Transverse colon (tissue), 4 donors: ENCODE results near the gene GDPD2.

Source experiments
- POLR2A ChIP-seq: fragments of 450-650 bp; IDR thresholded peaks from one replicate; pipeline ENCODE4 v1.6.1; 2016; ENCODE audit warnings: antibody characterized with exemption, mild to moderate bottlenecking, moderate library complexity
- POLR2AphosphoS5 ChIP-seq, 3 donors: sonication (generic); formaldehyde crosslinking; IDR thresholded peaks; one replicate each; pipeline ENCODE4 v1.6.1; 2016; ENCODE audit warnings: antibody characterized with exemption in 3 of 3
- TF ChIP-seq, protein P1 (sequence below), 5 experiments: fragments of 200-600 bp in 3 of 5; fragments of 450-650 bp in 2 of 5; sonication (generic) in 3 of 5; IDR thresholded peaks; 1 replicate in 2 of 5; 2 replicates in 3 of 5; pipeline ENCODE4 v1.5.1; 2016 to 2017; ENCODE audit warnings: antibody characterized with exemption in 5 of 5, inconsistent platforms in 3 of 5, mild to moderate bottlenecking in 2 of 5, moderate library complexity in 1 of 5

- TF ChIP-seq POLR2A (no peak), POLR2AphosphoS5 (IDR thresholded peaks at IDR 0.05) (no peak)
- TF ChIP-seq, protein P1, sequence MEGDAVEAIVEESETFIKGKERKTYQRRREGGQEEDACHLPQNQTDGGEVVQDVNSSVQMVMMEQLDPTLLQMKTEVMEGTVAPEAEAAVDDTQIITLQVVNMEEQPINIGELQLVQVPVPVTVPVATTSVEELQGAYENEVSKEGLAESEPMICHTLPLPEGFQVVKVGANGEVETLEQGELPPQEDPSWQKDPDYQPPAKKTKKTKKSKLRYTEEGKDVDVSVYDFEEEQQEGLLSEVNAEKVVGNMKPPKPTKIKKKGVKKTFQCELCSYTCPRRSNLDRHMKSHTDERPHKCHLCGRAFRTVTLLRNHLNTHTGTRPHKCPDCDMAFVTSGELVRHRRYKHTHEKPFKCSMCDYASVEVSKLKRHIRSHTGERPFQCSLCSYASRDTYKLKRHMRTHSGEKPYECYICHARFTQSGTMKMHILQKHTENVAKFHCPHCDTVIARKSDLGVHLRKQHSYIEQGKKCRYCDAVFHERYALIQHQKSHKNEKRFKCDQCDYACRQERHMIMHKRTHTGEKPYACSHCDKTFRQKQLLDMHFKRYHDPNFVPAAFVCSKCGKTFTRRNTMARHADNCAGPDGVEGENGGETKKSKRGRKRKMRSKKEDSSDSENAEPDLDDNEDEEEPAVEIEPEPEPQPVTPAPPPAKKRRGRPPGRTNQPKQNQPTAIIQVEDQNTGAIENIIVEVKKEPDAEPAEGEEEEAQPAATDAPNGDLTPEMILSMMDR (IDR thresholded peaks at IDR 0.05) = no peak
Observed at GRCh38 chrX:70466968-70467367, 43.9 kb downstream of the GDPD2 start.
